GM21529 (cell line): ENCODE measurements around the gene KRT13.

Source experiments
- ATAC-seq: cut with Tn5 transposase; IDR thresholded peaks from one replicate; pipeline ENCODE4 v1.9.1; 2021; ENCODE audit not compliant: unreplicated experiment

KRT13 gene

DNA sequence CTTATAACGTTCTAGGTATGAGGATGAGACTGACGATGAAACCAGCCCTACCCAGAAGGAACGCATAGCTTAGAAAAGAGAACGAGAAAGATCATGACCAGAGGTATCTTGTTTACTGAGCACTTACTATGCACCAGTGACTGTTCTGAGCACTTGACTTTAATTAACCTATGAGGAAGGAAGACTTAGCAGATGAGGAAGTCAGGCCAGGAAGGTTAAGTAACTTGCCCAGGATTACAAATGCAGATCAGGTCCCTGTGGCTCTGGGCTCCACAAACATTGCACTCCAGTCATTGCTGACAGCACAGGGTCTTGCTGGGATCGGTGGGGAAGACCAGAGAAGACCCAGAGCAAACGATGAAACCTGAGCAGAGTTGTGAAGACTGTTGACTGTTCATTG lies 7.1 kb downstream of the KRT13 start:
- ATAC-seq: no peak

DNA sequence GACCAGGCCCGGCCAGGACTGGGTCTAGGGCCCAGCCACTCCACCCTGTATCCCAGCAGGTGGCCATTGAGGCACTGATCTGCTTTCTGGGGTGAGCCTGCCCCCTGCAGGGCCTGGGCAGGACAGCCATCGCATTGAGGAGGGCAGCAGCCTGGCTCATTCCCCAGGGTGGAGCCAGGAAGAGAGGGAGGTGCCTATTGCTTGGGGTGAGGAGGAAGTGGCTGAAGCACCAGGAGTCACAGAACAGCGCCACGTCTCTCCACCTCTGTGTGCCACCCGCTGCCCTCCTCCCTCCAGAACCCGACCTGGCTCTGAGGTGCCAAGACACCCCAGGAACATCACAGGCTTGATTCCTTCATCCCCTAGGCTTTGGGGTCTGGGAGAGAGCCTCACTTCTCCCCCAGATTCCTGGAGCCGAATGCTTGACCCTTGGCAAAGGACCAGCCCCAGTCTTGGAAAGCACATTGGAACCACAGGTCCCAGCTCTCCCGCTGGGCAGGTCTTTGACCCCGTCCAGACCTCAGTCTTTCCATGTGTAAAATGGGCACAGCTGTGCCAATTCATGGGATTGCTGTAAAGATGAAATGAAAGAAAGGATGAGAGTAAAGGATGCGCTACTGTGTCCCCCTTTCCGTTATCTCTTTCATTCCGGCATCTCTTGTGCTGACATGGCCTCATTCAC lies 8.5 kb downstream of the KRT13 start:
- ATAC-seq: peak; percentile 65

DNA sequence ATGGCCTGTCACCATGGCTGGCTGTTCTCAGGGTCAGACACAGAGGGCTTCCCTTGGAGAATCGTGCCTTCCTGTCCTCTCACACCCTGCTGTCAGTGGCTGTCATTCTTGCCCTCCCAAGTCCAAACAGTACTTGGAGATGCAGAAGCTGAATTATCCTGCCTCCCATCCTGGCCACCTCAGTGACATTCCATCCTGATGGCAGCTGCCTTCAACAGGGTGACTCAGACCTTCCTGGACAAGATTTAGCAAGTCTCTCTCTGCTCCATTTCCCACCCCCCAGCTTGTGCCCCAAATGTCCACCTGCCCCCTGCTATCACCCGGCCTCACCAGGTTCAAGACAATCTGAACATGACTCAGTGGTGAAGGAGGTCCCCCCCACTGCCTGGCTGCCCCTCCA lies 10.9 kb downstream of the KRT13 start:
- ATAC-seq: no peak

DNA sequence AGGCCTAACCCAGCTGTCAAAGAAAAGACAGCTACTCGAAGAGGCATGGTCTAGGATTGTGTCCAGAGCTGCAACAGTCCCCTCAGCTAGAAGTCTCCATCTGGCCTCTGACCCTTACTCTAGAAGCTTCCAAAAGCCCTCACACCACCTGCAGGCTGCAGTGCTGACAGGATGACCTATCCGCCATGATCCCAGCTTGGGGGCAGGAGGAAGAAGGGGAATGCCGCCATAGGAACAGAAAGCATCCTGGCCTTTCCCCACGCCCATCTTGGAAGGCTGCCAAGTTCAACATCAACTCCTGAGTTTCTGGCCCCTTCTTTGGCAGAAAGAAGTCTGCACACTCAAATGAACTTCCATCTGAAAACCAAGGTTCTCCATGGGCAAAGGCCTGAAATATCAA lies 12.6 kb downstream of the KRT13 start:
- no peak for ATAC-seq

DNA sequence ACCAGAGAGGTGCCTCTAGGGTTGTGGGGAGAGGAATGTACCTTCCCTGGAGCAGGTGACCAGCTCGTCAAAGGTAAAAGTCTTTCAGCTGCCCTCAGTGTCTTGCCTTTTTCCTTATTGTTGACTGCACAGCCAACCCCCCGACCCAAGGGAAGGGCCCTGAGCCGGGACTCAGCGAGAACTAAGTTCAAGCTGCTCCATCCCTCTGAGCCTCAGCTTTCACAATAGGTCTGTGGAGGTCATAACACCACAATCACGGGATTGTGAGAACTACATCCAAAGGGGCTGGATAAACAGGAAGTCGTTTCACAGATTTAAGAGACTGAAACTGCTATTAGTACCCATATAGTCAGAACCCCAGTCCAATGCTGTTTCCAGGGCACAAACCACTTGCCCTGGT lies 13.1 kb downstream of the KRT13 start:
- no peak for ATAC-seq

DNA sequence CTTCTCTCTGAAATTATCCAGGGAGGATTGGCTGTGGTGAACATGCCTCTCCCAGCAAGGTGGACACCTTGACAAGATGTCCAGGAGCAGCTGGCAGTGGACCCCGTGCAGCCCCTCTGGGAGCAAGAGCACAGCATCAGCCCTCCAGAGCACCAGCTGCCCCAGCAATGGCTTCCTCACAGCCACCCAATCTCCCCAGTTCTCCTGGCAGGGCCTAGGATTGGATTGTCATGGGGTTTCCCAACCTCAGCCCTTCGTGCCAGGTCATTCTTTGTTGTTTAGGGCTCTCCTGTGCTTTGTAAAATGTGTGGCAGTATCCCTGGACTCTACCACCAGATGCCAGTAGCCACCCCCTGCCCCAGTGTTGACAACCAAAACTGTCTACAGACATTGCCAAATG lies 13.9 kb downstream of the KRT13 start:
- no peak for ATAC-seq

DNA sequence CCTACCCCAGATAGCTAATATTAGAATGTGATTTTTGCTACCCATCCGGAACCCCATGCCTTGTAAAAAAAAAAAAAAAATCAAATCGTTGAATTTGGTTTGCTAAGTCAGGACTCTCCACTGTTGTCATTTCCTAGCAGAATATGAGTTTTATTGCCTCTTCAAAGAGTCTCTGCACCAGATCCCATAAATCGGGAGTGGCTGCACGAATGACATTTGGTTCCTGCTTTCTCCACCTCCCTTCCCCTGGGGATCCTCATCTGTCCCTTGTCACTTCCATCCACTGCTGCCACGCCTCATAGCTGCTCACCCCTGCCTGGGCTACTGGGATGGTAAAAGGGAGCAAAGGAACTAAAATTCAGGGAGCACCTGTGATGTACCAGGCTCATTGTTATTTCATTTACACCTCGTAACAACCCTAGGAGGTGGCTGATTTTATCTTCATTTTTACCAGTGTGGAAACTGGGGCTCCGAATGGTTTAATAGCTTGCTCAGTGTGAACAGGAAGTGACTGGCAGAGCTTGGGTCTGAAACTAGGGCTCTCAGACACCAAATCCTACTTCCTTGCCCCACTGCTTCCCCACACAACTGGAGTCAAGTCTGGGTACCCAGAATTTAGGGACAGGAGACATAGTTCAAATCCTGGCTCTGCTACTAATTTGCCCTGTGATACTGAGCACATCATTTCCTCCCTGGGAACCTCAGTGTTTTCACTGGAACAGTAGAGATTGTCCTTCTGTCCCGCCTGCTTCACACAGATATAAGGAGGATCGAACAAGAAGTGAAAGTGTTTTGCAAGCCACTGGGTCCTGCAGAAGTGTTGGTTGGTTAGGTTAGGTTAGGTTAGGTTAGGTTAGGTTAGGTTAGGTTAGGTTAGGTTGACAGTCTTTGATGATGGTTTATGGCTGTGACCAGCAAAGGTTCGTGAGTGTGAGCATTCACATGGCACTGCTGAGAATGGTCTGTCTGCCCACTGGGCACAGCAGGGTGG lies 15.1 kb downstream of the KRT13 start:
- no peak for ATAC-seq

DNA sequence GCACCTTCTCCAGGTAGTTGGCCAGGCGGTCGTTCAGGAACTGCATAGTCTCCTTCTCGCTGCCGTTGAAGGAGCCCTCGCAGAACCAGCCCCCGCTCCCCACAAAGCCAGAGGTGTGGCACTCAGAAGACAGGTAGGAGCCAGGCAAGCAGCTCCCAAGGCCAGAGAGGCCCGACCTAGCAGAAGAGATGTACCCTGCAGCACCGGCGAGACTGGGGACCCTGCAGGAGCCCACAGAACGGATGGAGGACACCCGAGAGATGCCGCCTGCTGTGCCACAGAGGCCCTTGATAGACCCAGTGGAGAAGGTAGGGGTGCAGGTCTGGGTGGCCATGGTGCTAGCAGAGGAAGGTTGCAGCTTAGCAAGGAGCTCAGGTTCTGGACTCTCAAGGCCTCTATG lies 15.9 kb downstream of the KRT13 start, which contains the start of gene KRT36:
Gene KRT36, minus strand, starts transcription at position 380 of the 400 bp plus-strand sequence. Its CDS starts 46 bp downstream, at position 334.
- no peak for ATAC-seq

DNA sequence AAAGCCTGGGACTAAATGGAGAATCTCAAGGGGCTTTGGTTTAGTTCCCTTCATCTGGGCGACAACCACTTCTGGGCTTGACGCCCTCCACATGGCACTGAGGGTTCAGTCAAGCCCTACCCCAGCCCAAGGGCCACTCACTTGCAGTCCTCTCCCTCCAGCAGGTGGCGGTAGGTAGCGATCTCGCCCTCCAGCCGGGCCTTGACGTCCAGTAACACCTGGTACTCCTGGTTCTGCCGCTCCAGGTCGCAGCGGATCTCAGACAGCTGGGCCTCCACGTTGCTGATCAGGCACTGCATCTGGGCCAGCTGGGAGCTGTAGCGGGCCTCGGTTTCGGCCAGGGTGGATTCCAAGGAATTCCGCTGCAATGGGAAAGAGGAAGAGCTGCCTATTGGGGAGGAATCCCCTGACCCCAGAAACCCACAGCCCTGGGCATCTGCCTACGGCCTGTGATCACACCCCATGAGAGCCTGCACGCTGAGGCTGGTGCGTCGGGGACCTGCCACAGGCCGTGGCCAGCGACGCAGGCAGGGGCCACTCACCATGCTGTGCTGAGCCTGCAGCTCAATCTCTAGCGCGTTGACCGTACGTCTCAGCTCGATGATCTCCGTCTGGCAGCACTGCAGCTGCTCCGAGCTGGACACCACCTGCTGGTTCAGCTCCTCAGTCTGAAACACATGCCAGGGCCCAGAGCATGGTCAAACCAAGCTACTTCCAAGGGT lies 18.4 kb downstream of the KRT13 start:
- ATAC-seq: no peak

DNA sequence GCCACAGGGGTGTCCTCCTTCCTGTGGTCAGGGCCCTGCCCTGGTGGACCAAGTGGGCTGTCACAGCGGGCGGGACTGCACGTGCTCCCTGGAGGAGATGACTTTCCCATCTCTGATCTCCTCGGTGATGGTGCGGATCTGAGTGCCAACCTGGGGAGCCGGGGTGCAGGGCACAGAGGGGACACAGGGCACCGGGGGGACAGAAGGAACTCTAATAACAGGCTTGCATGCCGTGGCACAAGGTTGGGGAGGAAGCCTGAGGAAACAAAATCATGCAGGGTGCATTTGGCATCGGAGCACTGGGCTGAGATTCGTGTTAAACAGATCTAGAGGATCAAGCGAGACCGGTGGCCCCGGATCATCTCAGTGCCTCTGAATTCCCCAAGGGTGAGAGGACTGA lies 19.1 kb downstream of the KRT13 start:
- ATAC-seq: no peak

DNA sequence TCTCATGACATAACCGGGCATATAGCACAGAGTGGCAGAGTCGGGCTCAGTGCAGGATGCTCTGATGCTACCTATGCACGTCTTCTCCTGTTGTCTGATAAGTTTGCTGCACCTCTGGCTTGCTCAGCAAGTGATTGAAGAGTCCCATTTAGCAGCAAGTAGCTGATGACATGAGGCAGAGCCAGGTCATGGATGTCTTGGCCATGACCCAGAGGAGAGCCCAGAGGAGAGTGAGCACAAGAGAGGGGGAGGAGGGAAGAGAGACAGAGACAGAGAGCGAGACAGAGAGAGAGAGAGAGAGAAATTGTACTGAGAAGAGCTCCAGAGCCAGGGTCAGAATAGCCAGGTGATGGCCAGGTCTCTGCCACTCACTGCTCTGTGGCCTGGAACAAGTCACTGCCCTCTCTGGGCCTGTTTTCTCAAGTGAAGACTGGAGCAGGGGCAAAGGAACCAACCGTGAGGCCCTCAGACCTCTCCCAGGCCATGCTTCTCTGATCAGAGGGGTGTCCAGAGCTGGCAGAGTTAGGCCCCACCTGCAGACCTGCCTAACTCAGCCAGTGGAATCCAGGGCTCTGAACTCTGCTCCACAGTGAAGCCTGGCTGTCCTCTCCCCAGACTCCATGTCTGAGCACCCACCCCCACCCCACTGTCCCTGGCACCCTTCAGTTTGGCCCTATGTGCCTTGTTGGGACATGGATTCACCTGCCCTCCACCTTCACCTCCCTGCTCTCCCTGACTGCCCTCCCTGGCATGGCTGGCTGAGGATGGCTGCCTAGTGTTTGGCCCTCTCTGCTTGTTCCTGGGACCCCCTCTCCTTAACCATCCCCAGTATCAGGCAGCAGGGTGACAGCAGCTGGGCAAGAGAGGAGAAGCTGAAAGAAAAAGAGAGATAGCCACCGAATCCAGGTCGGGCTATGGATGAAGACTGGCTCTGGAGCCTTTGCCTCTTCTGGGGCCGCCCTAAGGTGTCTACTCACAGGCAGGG lies 20.2 kb downstream of the KRT13 start:
- no peak for ATAC-seq

DNA sequence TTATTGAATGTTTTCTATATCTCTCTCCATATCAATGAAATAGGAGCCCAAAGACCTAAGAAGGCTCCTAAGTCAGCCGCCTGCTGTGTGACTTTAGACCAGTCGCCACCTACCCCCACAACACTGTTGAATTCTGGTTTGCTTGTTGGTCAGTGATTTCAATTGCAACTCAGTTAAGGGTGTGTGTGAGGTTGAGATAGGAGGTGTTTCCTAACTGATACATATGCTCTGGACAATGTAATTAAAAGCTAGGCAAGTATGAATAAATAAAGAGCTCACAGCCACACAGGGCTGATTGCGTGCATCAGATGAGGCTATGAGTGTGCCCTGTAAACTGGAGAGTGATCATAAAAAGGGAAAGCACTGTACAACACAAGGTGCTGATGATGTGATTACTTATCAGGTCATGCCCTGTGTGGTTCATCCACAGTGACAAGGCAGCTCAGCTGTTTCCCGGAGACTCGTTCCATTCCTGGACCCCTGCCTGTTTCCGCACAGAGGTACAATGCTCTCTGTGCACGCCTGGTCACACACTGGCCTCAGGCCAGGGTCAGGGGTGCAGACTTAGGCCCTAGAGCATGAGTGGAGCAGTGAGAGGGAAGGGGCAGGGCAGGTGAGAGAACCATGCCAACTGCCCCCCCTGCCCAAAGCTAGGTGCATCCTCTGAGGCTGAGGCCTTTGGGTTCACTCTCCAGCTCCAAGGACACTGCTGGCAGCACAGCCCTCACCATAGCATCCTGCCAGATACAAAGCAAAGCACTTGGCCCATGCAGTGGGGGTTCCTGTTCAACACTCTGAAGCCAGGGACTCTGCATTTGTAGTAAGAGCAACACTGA lies 21.2 kb downstream of the KRT13 start:
- ATAC-seq: no peak

DNA sequence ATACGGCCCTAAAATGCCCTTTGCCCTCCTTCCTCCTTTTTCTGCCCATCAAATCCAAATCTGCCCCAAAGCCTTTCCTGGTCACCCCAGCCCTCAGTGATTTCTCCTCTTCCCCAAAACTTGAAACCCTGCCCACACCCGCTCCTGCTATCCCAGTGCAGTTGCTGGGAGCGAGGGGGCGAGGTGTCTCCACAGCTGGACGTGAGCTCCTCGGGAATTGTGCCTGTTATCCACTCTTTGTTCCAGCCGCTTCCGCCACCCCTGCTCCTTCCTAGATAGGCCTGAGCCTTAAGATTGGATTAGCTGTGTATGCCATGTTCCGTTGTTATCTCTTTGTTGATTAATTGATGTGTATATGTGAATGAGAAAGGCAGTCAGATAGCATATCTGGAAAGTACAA lies 21.9 kb downstream of the KRT13 start:
- ATAC-seq: no peak

DNA sequence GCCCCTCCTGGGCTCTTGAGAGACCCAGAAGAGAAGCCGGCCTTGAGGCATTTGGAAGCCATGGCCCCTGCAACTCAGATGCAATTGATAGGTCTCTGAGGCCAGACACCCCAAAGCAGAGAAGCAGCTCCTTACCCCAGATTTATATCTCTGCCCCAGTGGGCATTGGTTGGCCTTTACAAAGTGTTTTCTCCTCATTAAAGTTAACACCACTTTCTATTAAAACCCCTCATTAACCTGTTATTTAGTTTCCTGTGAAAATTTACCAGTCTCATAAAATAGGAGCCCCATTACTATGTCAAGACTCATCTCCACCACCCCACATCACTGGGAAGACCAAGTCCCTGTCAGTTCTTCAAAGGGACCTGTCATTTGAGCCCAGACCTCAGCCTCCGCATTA lies 24.4 kb downstream of the KRT13 start, which contains the start of gene KRT35:
Gene KRT35, minus strand, starts transcription at position 116 of the 400 bp plus-strand sequence. Its CDS starts 54 bp downstream, at position 62.
- no peak for ATAC-seq

DNA sequence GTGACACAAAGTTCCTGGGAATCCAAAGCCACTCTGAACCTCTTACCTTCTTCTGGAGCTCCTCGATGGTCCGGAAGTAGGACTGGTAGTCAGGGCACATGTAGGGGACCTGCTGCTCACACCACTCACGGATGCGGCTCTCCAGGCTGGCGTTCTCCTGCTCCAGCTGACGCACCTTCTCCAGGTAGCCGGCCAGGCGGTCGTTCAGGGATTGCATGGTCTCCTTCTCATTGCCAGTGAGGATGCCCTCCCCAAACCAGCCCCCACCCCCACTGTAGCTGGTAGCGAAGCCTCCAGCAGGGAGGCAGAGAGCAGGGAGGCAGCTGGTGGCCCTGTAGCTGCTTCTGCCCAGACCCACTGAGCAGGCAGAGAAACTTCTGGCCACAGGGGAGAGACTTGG lies 24.8 kb downstream of the KRT13 start:
- ATAC-seq: no peak

DNA sequence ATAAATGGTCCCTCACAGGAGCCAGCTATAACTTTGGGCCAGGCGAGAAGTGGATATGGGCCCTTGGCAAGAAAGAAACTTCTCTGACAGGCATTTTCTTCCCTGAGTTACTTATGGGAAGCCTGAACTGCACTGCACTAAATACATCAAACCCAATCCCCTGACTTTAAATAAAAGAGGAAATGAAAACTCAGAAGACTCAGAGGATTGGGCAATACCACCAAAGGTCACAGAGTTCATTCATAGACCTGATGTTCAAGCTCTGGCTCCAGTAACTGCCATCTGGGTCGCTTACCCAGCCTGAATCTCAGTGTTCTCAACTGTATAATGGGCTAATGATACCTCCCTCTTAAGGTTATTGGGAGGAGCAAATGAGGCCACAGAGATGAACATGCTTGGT lies 25.3 kb downstream of the KRT13 start:
- no peak for ATAC-seq

DNA sequence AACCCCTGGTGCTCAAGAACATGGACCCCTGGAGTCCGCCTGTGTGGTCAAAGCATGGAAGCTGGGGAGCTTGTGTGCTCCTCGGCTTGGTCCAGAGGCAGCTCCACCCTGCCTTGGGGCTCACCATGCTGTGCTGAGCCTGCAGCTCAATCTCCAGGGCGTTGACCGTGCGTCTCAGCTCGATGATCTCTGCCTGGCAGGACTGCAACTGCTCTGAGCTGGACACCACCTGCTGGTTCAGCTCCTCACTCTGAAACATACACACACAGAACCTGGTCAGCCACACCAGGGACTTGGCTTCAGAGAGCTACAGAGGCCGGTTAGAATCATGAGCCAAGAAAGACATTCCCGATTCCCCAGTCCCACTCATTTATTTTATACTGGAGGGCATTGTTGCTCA lies 27.2 kb downstream of the KRT13 start:
- ATAC-seq: no peak

DNA sequence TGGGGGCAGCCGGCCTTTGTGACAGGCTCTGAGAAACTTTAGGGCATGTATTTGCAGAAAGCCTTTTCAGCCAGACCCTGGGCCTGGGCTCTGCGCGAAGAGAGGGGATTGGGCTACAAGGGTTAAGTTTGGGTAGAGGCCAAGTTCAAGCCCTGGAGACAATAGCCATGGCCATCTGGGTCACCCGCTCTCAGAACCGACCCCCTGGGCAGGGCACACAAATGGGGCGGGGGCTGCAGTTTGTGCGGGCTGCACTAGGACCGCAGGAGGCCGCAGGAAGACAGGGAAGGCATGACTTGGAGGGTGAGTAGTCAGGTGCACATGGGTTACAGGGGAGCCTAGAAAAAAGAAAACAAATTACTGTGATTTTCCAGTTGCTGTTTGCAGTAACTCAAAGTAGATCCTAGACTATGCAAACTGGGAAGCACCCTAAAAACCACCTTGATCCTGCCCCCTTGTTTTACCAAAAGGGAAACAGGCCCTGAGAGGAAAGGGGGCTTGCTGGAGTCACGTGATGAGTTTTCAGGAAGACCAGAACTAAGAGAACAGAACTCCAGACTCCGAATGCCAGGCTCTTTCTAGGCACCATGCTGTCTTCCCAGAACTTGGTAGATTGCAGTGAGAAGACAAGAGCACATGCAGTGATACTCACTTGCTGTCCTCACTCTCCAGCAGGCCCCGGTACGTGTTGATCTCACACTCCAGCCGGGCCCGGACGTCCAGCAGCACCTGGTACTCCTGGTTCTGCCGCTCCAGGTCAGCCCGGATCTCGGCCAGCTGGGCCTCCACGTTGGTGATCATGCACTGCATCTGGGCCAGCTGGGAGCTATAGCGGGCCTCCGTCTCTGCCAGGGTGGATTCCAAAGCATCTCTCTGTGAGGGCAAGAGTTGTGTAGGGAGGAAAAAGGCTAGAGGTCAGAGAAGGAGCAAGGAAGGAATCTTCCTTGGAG lies 28.3 kb downstream of the KRT13 start:
- ATAC-seq: no peak
